SK-N-SH (cell line): ENCODE data around the gene TJP2. TPM values are rescaled to one million over a fixed set of nuclear protein-coding genes. Genes with fewer than 3 reads are reported as not detected.
A peak's percentile ranks its signal among the peaks of the same experiment; 100 is the strongest.

Experiments used
- CHD2 ChIP-seq: fragments of 150-350 bp; IDR thresholded peaks from 2 replicates; pipeline ENCODE4 v1.6.1; 2018; ENCODE audit warnings: low read length; ENCODE audit not compliant: partially characterized antibody
- CTCF ChIP-seq: fragments of 200-600 bp; sonication (generic); IDR thresholded peaks from 2 replicates; pipeline ENCODE4 v1.6.1; 2017; ENCODE audit warnings: antibody characterized with exemption, mild to moderate bottlenecking, moderate library complexity
- EZH2phosphoT487 ChIP-seq: fragments of 200-600 bp; sonication (generic); IDR thresholded peaks from 2 replicates; pipeline ENCODE4 v1.6.1; 2017; ENCODE audit warnings: low read depth, mixed run types, mild to moderate bottlenecking, antibody characterized with exemption, moderate library complexity, borderline replicate concordance
- GABPA ChIP-seq: IDR thresholded peaks from 2 replicates; pipeline ENCODE4 v1.4.0; 2012; ENCODE audit warnings: low read depth, mild to moderate bottlenecking
- GATA2 ChIP-seq: sonication (generic); formaldehyde crosslinking; IDR thresholded peaks from 2 replicates; pipeline ENCODE4 v1.5.0; 2020; ENCODE audit warnings: mild to moderate bottlenecking, missing genetic modification reagents
- IRF3 ChIP-seq: fragments of 150-350 bp; IDR thresholded peaks from 2 replicates; pipeline ENCODE4 v1.6.1; 2016; ENCODE audit warnings: mild to moderate bottlenecking, low read depth, low read length
- JUND ChIP-seq: IDR thresholded peaks from 2 replicates; pipeline ENCODE4 v1.4.0; 2012
- MAX ChIP-seq: IDR thresholded peaks from 2 replicates; pipeline ENCODE4 v1.4.0; 2012; ENCODE audit warnings: low read depth
- MXI1 ChIP-seq: IDR thresholded peaks from 2 replicates; pipeline ENCODE4 v1.6.1; 2012; ENCODE audit warnings: mild to moderate bottlenecking, low read depth, low read length, improper control_type of control experiment
- NFIC ChIP-seq: IDR thresholded peaks from 2 replicates; pipeline ENCODE4 v1.4.0; 2012; ENCODE audit warnings: borderline replicate concordance
- NRF1 ChIP-seq: IDR thresholded peaks from 2 replicates; pipeline ENCODE4 v1.6.1; 2012; ENCODE audit warnings: low read depth, mild to moderate bottlenecking, low read length
- POLR2AphosphoS5 ChIP-seq: IDR thresholded peaks from 2 replicates; pipeline ENCODE4 v1.6.1; 2012; ENCODE audit warnings: low read depth, low read length
- RAD21 ChIP-seq: IDR thresholded peaks from 2 replicates; pipeline ENCODE4 v1.6.1; 2012; ENCODE audit warnings: mild to moderate bottlenecking, low read length
- RCOR1 ChIP-seq: fragments of 150-350 bp; IDR thresholded peaks from 2 replicates; pipeline ENCODE4 v1.6.1; 2017; ENCODE audit warnings: antibody characterized with exemption, low read length
- REST ChIP-seq: IDR thresholded peaks from 2 replicates; pipeline ENCODE4 v1.6.1; 2012; ENCODE audit warnings: mild to moderate bottlenecking, low read depth, low read length, moderate library complexity
- RXRA ChIP-seq: IDR thresholded peaks from 2 replicates; pipeline ENCODE4 v1.4.0; 2012; ENCODE audit warnings: low read depth, mild to moderate bottlenecking, borderline replicate concordance
- SIN3A ChIP-seq: IDR thresholded peaks from 2 replicates; pipeline ENCODE4 v1.6.1; 2012; ENCODE audit warnings: low read depth, mild to moderate bottlenecking, low read length, moderate library complexity, borderline replicate concordance
- SMC3 ChIP-seq: IDR thresholded peaks from 2 replicates; pipeline ENCODE4 v1.6.1; 2012; ENCODE audit warnings: low read depth, low read length, improper control_type of control experiment
- TAF1 ChIP-seq: IDR thresholded peaks from 2 replicates; pipeline ENCODE4 v1.6.1; 2012; ENCODE audit warnings: low read depth, mild to moderate bottlenecking, low read length, moderate library complexity, borderline replicate concordance
- TCF12 ChIP-seq: IDR thresholded peaks from 2 replicates; pipeline ENCODE4 v1.4.0; 2012
- TEAD4 ChIP-seq: IDR thresholded peaks from 2 replicates; pipeline ENCODE4 v1.4.0; 2012; ENCODE audit warnings: mild to moderate bottlenecking, borderline replicate concordance; ENCODE audit not compliant: insufficient read depth
- USF1 ChIP-seq: IDR thresholded peaks from 2 replicates; pipeline ENCODE4 v1.4.0; 2012; ENCODE audit warnings: low read depth, borderline replicate concordance
- YY1 ChIP-seq: IDR thresholded peaks from 2 replicates; pipeline ENCODE4 v1.4.0; 2012; ENCODE audit warnings: low read depth, mild to moderate bottlenecking
- polyA plus RNA-seq, 3 experiments: library from polyadenylated mRNA; depleted of rRNA; stranded (reverse); fragments of >200 nt; gene quantifications; 2 replicates each; pipeline ENCODE4 v1.2.3, GENCODE V29; 2012

Gene TJP2
- polyA plus RNA-seq, 1 of the 3 experiments (the other 2 are of a cell fraction): 17.7 TPM

GRCh38 chr9:69174616-69175463 lies 763 bp downstream of the TJP2 start (continued):
- TF ChIP-seq NRF1 (no peak), CTCF (no peak), POLR2AphosphoS5 (peak; percentile 29; the same call in 1 of the 2 replicates), YY1 (no peak), TAF1 (peak; percentile 37; the same call in 1 of the 2 replicates), RCOR1 (no peak), SIN3A (peak; percentile 68; the same call in 1 of the 2 replicates), REST (0 out of 2 replicates have a peak, but pooled peaks have one; percentile 61), IRF3 (no peak), TEAD4 (peak; percentile 78), JUND (peak; percentile 81), MAX (peak; percentile 56), SMC3 (no peak), EZH2phosphoT487 (no peak), GATA2 (no peak), RAD21 (no peak), TCF12 (peak; percentile 86), RXRA (no peak), CHD2 (no peak), USF1 (no peak), GABPA (no peak), NFIC (peak; percentile 77), MXI1 (no peak)
